HFFc6 (cell line): ENCODE data around the gene HLF. TPM values are rescaled to one million over a fixed set of nuclear protein-coding genes. Genes with fewer than 3 reads are reported as not detected.

Experiments used
- DNase-seq: peaks from one replicate; pipeline ENCODE4 v3.0.0-alpha.2; 2018
- H3K27ac Mint-ChIP-seq: 2 replicates; pipeline ENCODE4 v1.8.0; 2020; ENCODE audit warnings: mild to moderate bottlenecking, mixed read lengths
- H3K27me3 Mint-ChIP-seq: 2 replicates; pipeline ENCODE4 v1.8.0; 2021; ENCODE audit warnings: mild to moderate bottlenecking, moderate library complexity, mixed read lengths; ENCODE audit not compliant: insufficient read depth
- H3K36me3 Mint-ChIP-seq: 2 replicates; pipeline ENCODE4 v1.8.0; 2021; ENCODE audit warnings: low read depth, mixed read lengths
- H3K4me1 Mint-ChIP-seq: 2 replicates; pipeline ENCODE4 v1.8.0; 2020; ENCODE audit warnings: low read depth, mixed read lengths
- H3K4me3 Mint-ChIP-seq: 2 replicates; pipeline ENCODE4 v1.8.0; 2020; ENCODE audit warnings: mild to moderate bottlenecking, moderate library complexity, mixed read lengths
- H3K9me3 Mint-ChIP-seq: 2 replicates; pipeline ENCODE4 v1.8.0; 2020; ENCODE audit warnings: mild to moderate bottlenecking, mixed read lengths
- total RNA-seq, 6 experiments: library from RNA; stranded (reverse); fragmentation: NEBNext Ultra II Directional; extraction: Animal tissue kit (Norgen Biotek cat#: 25700); gene quantifications; 2 replicates in 1 of 6; 3 replicates in 5 of 6; pipeline ENCODE4 v1.2.3, GENCODE V29; 2021
- TF ChIP-seq, protein P1 (sequence below): fragments of 200-600 bp; sonication (generic); IDR thresholded peaks from 2 replicates; pipeline ENCODE4 v1.5.0; 2021; ENCODE audit warnings: antibody characterized with exemption, mild to moderate bottlenecking

HLF gene
- total RNA-seq, 6 experiments from 2014 or later, result not detected

DNA sequence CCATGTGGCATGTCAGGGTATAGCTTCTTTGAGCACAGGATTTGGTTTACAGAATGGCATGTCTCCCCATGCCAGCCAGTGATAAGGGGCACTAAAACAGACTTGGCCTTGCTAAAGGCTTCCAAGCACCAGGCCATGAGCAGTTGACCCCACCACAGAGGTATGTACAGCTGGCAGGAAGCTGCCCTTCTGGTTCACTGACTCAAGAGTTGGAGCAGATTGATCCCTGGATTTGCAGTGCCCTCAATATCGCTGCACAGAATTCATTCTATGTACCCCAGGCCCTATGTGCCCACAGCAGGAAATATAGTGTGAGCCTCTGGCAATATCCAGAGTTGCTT, 24.3 kb downstream of the HLF start:
- Mint-ChIP-seq H3K9me3 (no peaks in the 10 kb centered on the region), H3K4me1 (peaks cover 22% of the 10 kb centered on the region)
- TF ChIP-seq, protein P1, sequence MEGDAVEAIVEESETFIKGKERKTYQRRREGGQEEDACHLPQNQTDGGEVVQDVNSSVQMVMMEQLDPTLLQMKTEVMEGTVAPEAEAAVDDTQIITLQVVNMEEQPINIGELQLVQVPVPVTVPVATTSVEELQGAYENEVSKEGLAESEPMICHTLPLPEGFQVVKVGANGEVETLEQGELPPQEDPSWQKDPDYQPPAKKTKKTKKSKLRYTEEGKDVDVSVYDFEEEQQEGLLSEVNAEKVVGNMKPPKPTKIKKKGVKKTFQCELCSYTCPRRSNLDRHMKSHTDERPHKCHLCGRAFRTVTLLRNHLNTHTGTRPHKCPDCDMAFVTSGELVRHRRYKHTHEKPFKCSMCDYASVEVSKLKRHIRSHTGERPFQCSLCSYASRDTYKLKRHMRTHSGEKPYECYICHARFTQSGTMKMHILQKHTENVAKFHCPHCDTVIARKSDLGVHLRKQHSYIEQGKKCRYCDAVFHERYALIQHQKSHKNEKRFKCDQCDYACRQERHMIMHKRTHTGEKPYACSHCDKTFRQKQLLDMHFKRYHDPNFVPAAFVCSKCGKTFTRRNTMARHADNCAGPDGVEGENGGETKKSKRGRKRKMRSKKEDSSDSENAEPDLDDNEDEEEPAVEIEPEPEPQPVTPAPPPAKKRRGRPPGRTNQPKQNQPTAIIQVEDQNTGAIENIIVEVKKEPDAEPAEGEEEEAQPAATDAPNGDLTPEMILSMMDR, result no peak

DNA sequence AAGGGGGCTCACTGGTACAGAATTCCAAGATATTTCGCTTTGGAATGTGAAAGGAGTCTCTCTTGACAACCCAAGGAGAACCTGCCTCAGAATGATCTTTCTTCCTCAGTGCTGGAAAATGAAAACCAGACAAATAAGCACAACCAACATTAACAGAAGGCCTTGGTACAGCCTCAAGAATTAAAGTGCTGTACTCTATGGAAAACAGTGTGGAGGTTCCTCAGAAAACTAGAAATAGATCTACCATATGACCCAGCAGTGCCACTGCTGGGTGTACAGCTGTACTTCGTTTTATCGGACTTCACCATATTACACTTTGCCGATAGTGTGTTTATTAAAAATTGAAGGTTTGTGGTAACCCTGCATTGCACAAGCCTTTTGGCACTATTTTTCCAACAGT, 25.2 kb downstream of the HLF start:
- no peak overlapping the region for H3K27ac Mint-ChIP-seq
- H3K27me3 Mint-ChIP-seq, result peaks cover 12% of the 10 kb centered on the region
- TF ChIP-seq, protein P1, result no peak
- no peak overlapping the region for H3K4me3 Mint-ChIP-seq
- H3K9me3 Mint-ChIP-seq, result no peaks in the 10 kb centered on the region
- no peaks in the 10 kb centered on the region for H3K36me3 Mint-ChIP-seq
- peaks cover 20% of the 10 kb centered on the region for H3K4me1 Mint-ChIP-seq
- no peak for DNase-seq

More for the DNA sequence above, 24.3 kb downstream of the HLF start:
- no peak for DNase-seq
- H3K36me3 Mint-ChIP-seq, result no peaks in the 10 kb centered on the region
- H3K4me3 Mint-ChIP-seq, result no peak overlapping the region
- H3K27ac Mint-ChIP-seq, result no peak overlapping the region
- peaks cover 10% of the 10 kb centered on the region for H3K27me3 Mint-ChIP-seq

DNA sequence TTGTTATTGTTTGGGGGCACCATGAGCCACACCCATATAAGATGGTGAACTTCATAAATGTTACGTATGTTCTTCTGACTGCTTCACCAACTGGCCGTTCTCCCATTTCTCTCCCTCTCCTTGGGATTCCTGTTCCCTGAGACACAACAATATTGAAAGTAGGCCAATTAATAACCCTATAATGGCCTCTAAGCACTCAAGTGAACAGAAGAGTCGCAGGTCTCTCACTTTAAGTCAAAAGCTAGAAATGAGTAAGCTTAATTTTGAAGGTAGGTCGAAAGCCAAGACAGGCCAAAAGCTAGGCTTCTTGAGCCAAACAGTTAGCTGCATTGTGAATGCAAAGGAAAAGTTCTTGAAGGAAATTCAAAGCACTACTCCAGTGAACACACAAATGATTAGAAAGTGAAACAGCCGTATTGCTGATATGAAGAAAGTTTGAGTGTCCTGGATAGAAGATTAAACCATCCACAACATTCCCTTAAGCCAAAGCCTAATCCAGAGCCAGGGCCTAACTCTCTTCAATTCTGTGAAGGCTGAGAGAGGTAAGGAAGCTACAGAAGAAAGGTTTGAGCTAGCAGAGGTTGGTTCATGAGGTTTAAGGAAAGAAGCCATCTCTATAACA, 25.8 kb downstream of the HLF start:
- no peaks in the 10 kb centered on the region for H3K9me3 Mint-ChIP-seq
- no peak overlapping the region for H3K27ac Mint-ChIP-seq
- TF ChIP-seq, protein P1, result no peak
- H3K4me3 Mint-ChIP-seq, result no peak overlapping the region
- no peaks in the 10 kb centered on the region for H3K36me3 Mint-ChIP-seq
- peaks cover 15% of the 10 kb centered on the region for H3K27me3 Mint-ChIP-seq
- DNase-seq, result no peak
- peaks cover 14% of the 10 kb centered on the region for H3K4me1 Mint-ChIP-seq

DNA sequence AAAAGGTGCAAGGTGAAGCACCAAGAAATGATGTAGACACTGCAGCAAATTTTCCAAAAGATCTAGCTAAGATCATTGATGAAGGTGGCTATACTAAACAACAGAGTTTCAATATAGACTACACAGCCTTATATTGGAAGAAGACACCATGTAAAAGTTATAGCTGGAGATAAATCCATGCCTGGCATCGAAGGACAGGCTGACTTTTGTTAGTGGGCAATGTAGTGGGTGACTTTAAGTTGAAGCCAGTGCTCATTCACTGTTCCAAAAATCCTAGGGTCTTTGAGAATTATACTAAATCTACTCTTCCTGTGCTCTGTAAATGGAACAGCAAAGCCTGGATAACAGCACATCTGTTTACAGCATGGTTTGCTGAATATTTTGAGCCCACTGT, 26.4 kb downstream of the HLF start:
- H3K4me1 Mint-ChIP-seq, result peaks cover 10% of the 10 kb centered on the region
- TF ChIP-seq, protein P1, result no peak
- no peaks in the 10 kb centered on the region for H3K9me3 Mint-ChIP-seq
- no peak for DNase-seq
- peaks cover 14% of the 10 kb centered on the region for H3K27me3 Mint-ChIP-seq
- no peak overlapping the region for H3K27ac Mint-ChIP-seq
- no peaks in the 10 kb centered on the region for H3K36me3 Mint-ChIP-seq
- H3K4me3 Mint-ChIP-seq, result no peak overlapping the region

DNA sequence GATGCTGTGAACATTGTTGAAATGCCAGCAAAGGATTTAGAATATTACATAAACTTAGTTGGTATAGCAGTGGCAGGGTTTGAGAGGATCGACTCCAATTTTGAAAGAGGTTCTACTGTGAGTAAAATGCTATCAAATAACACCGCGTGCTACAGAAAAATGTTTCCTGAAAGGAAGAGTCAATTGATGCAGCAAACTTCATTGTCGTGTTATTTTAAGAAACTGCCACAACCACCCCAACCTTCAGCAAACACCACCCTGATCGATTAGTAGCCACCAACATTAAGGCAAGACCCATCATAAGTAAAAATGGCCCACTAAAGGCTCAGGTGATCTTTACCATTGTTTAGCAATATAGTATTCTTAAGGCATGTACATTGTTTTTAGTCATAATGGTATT, 27.3 kb downstream of the HLF start:
- DNase-seq, result no peak
- no peak overlapping the region for H3K4me3 Mint-ChIP-seq
- TF ChIP-seq, protein P1, result no peak
- peaks cover 15% of the 10 kb centered on the region for H3K27me3 Mint-ChIP-seq
- no peaks in the 10 kb centered on the region for H3K9me3 Mint-ChIP-seq
- peaks cover 4% of the 10 kb centered on the region for H3K4me1 Mint-ChIP-seq
- H3K27ac Mint-ChIP-seq, result no peak overlapping the region
- no peaks in the 10 kb centered on the region for H3K36me3 Mint-ChIP-seq
